HG03457 (cell line): ENCODE results near the gene ATF6.
"Not testable (repeated sequence)": the region's sequence is repeated elsewhere in the genome, so short reads cannot be mapped to it uniquely, and the experiment has no call there.

Experiments used
- ATAC-seq: cut with Tn5 transposase; IDR thresholded peaks from one replicate; pipeline ENCODE4 v1.9.1; 2021; ENCODE audit warnings: moderate number of reproducible peaks; ENCODE audit not compliant: unreplicated experiment

Gene ATF6

GRCh38 chr1:161826478-161826877, 60.4 kb downstream of the ATF6 start:
- ATAC-seq: no peak

- no peak for ATAC-seq
Measured at GRCh38 chr1:161827786-161828185, 61.7 kb downstream of the ATF6 start.

GRCh38 chr1:161832299-161832907, 66.3 kb downstream of the ATF6 start:
- not testable (repeated sequence) for ATAC-seq

- no peak for ATAC-seq
Measured at GRCh38 chr1:161834967-161835550, 68.9 kb downstream of the ATF6 start.

GRCh38 chr1:161836018-161836417, 69.9 kb downstream of the ATF6 start:
- no peak for ATAC-seq

GRCh38 chr1:161838362-161838761, 72.2 kb downstream of the ATF6 start:
- no peak for ATAC-seq

- ATAC-seq: no peak
Measured at GRCh38 chr1:161838885-161839284, 72.8 kb downstream of the ATF6 start.

- ATAC-seq: no peak
Measured at GRCh38 chr1:161839591-161839990, 73.5 kb downstream of the ATF6 start.

GRCh38 chr1:161840363-161840762, 74.2 kb downstream of the ATF6 start:
- no peak for ATAC-seq

- ATAC-seq: no peak
Measured at GRCh38 chr1:161843156-161843555, 77.0 kb downstream of the ATF6 start.

- ATAC-seq: no peak
Measured at GRCh38 chr1:161844696-161845095, 78.6 kb downstream of the ATF6 start.

GRCh38 chr1:161848676-161849075, 82.6 kb downstream of the ATF6 start:
- no peak for ATAC-seq

GRCh38 chr1:161849518-161849917, 83.4 kb downstream of the ATF6 start:
- no peak for ATAC-seq

- no peak for ATAC-seq
Measured at GRCh38 chr1:161855260-161855659, 89.1 kb downstream of the ATF6 start.

GRCh38 chr1:161858271-161858670, 92.2 kb downstream of the ATF6 start:
- no peak for ATAC-seq

GRCh38 chr1:161863549-161863948, 97.4 kb downstream of the ATF6 start:
- ATAC-seq: no peak

- ATAC-seq: no peak
Measured at GRCh38 chr1:161864577-161864976, 98.5 kb downstream of the ATF6 start.

GRCh38 chr1:161866241-161866640, 100.1 kb downstream of the ATF6 start:
- no peak for ATAC-seq

- no peak for ATAC-seq
Measured at GRCh38 chr1:161868832-161869231, 102.7 kb downstream of the ATF6 start.

GRCh38 chr1:161869291-161869690, 103.2 kb downstream of the ATF6 start:
- ATAC-seq: no peak

GRCh38 chr1:161872506-161872905, 106.4 kb downstream of the ATF6 start:
- ATAC-seq: no peak

- no peak for ATAC-seq
Measured at GRCh38 chr1:161879261-161879660, 113.1 kb downstream of the ATF6 start.

- ATAC-seq: no peak
Measured at GRCh38 chr1:161884475-161884874, 118.4 kb downstream of the ATF6 start.
